Measurements from ENCODE around the gene KRT27.

Gene KRT27

GRCh38 chr17:40772101-40772500 lies 10.2 kb downstream of the KRT27 start, which contains the start of gene KRT26:
Gene KRT26 (minus strand): TSS chr17:40772201. CDS start chr17:40772113, 88 bp downstream.
- TF ChIP-seq, protein P1, sequence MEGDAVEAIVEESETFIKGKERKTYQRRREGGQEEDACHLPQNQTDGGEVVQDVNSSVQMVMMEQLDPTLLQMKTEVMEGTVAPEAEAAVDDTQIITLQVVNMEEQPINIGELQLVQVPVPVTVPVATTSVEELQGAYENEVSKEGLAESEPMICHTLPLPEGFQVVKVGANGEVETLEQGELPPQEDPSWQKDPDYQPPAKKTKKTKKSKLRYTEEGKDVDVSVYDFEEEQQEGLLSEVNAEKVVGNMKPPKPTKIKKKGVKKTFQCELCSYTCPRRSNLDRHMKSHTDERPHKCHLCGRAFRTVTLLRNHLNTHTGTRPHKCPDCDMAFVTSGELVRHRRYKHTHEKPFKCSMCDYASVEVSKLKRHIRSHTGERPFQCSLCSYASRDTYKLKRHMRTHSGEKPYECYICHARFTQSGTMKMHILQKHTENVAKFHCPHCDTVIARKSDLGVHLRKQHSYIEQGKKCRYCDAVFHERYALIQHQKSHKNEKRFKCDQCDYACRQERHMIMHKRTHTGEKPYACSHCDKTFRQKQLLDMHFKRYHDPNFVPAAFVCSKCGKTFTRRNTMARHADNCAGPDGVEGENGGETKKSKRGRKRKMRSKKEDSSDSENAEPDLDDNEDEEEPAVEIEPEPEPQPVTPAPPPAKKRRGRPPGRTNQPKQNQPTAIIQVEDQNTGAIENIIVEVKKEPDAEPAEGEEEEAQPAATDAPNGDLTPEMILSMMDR (IDR thresholded peaks at IDR 0.05), result no peak

GRCh38 chr17:40765657-40766056 lies 16.7 kb downstream of the KRT27 start:
- TF ChIP-seq, protein P1 (IDR thresholded peaks at IDR 0.05), result no peak

DNA sequence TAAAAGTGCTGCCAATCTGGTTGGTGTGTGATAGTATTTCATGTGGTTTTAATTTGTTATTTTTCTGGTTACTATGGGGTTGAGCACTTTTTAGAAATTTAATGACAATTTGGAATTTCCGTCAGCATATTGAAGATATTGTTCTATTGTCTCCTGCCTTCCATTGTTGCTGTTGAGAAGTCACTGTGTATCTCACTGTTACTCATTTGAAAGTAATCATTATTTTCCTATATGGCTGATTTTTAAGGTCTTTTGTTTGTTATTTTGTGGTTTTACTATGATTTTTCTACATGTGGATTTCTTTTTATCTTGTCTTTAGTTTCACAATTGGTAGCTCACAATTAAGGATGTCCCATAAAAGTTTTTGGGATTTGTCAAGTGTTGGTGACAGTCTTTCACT lies 18.6 kb downstream of the KRT27 start:
- TF ChIP-seq, protein P1 (IDR thresholded peaks at IDR 0.05), result no peak

DNA sequence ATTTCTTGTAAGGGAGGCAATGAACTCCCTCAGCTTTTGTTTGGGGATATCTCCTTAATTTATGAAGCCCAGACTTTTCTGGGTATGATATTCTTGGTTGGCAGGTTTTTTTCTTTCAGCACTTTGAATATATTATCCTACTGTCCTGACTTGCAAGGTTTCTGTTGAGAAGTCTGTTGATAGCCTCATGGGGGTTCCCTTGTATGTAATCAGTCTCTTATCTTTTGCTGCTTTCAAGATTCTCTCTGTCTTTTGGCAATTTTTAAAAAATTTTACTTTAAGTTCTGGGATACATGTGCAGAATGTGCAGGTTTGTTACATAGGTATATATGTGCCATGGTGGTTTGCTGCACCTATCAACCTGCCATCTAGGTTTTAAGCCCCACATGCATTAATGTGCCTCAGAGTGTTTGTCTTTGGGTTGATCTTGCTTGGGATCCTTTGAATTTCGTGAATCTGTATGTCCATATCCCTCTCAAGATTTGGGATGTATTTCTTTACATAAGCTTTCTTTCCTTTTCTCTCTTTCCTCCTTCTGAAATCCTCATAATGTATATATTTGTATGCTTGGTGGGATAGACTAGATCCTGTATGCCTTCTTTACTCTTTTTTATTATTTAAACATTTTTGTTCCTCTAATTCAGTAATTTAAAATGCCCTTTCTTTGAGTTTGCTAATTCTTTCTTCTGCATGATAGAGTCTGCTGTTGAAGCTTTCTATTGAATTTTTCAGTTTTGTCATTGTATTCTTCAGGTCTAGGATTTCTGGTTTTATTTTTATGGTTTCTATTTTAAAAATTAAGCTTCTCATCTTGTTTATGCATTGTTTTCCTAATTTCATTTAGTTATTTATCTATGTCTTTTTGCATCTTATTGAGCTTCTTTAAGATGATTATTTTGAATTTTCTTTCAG lies 22.0 kb downstream of the KRT27 start:
- TF ChIP-seq, protein P1 (IDR thresholded peaks at IDR 0.05), result no peak

- TF ChIP-seq, protein P1 (IDR thresholded peaks at IDR 0.05), result no peak
These were observed 27.1 kb downstream of the KRT27 start, which contains the start of gene KRT25 for GRCh38 chr17:40755231-40755630. Gene KRT25 (minus strand): TSS chr17:40755331. CDS start chr17:40755271, 60 bp downstream.

GRCh38 chr17:40753804-40754203 lies 28.5 kb downstream of the KRT27 start:
- TF ChIP-seq, protein P1 (IDR thresholded peaks at IDR 0.05), result no peak

- TF ChIP-seq, protein P1 (IDR thresholded peaks at IDR 0.05), result no peak
These were observed 31.3 kb downstream of the KRT27 start for GRCh38 chr17:40751065-40751464.

Data from LNCAP (cell line).